ENCODE data around the gene HOPX.
A peak's percentile ranks its signal among the peaks of the same experiment; 100 is the strongest.

HOPX gene

DNA sequence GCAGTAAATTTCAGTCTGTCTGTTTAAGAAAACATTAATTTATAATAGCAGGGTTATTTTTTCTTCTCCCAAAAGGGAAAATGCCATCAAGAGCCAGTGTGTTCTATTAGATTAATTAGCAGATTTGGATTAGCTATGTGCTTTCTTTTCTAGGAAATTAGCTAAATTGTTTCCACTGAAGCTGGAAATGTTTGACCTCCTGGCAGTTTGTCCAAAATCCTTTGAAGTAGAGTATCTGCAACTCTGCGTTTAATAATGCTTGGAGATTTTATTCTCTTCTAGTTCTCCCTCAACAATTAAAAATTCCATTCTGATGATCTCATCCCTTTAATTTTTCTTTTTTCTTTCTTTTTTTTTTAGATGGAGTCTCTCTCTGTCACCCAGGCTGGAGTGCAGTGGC, 27.1 kb upstream of the HOPX start:
- no peak for DNase-seq (ENCODE audit: low read depth)
- no peak overlapping the region for H3K4me3 ChIP-seq (ENCODE audit: low read length)
- TF ChIP-seq, protein P1, sequence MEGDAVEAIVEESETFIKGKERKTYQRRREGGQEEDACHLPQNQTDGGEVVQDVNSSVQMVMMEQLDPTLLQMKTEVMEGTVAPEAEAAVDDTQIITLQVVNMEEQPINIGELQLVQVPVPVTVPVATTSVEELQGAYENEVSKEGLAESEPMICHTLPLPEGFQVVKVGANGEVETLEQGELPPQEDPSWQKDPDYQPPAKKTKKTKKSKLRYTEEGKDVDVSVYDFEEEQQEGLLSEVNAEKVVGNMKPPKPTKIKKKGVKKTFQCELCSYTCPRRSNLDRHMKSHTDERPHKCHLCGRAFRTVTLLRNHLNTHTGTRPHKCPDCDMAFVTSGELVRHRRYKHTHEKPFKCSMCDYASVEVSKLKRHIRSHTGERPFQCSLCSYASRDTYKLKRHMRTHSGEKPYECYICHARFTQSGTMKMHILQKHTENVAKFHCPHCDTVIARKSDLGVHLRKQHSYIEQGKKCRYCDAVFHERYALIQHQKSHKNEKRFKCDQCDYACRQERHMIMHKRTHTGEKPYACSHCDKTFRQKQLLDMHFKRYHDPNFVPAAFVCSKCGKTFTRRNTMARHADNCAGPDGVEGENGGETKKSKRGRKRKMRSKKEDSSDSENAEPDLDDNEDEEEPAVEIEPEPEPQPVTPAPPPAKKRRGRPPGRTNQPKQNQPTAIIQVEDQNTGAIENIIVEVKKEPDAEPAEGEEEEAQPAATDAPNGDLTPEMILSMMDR (conservative IDR thresholded peaks at IDR 0.05; ENCODE audit: low read length): no peak

DNA sequence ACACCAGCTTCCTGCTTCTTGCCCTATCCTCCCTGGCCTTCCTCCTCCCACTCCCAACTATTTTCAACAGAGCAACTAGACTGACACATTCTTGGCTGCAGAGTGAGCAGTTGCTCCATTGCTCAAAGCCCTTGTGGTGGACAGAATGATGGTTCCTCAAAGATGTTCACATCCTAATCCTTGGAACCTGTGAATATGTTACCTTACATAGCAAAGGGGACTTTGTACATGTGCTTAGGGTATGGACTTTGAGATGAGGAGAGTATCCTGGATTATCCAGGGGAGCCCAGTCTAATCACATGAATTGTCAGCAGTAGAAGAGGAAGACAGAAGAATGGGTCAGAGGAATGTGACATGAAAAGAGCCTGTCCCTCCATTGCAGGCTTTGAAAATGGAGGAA, 24.9 kb upstream of the HOPX start:
- TF ChIP-seq, protein P1 (conservative IDR thresholded peaks at IDR 0.05; ENCODE audit: low read length): no peak
- no peak overlapping the region for H3K4me3 ChIP-seq (ENCODE audit: low read length)
- no peak for DNase-seq (ENCODE audit: low read depth)

DNA sequence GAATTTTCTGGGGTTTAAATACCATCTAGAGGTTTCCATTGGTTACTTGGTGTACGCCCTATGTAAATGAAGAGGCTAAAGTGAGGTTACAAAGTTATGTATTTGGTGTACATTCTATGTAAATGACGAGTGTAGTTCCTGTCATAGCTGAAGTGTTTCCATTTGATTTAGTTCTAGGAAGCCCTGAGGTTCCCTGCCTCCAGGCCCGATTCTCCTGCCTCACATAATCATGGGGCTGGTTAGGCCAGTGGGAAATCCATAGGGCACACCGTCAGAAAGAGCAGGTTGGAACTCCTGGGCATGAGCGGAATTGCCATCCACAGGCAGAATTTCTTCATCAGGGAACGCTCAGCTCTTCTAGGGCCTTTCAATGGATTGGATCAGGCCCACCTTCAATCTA, 24.2 kb upstream of the HOPX start:
- no peak overlapping the region for H3K4me3 ChIP-seq (ENCODE audit: low read length)
- TF ChIP-seq, protein P1 (conservative IDR thresholded peaks at IDR 0.05; ENCODE audit: low read length): no peak
- DNase-seq (ENCODE audit: low read depth): no peak

DNA sequence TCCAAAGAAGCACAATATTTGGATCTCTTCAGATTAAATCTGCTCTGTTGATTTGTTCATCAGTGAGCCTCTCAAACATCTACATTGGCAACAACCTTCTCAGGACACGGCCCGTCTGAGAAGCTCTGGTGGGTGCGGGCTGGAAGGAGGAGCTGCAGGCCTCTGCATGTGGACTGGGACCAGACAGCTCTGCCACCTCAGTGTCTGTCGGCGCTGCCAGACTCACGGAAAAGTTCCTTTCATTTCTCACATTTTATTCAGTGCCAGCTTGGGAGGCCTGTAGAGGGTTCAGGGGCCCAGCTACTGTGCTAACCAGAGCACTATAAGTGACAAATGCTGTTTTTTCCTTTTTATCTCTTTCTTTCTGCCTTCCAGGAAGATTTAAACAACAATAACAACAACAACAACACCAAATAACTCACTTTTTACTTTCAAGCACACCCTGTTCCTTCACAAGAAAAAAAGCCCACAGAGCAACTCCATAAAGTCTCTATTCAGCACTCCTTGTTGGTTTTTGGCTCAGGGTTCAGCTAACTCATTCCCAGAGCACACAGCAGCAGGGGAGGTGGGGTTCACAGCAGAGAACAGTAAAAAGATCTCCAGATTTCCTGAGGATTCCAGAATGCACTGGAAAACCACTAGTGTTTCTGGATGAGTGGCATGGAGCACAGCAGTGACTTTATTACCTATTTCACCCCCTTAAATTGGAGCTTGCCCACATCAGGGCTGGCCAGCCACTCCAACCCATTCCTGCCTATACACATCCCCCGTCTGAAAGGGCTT, 23.2 kb upstream of the HOPX start:
- TF ChIP-seq, protein P1 (conservative IDR thresholded peaks at IDR 0.05; ENCODE audit: low read length): no peak
- DNase-seq (ENCODE audit: low read depth): peak; percentile 9
- H3K4me3 ChIP-seq (ENCODE audit: low read length): no peak overlapping the region

DNA sequence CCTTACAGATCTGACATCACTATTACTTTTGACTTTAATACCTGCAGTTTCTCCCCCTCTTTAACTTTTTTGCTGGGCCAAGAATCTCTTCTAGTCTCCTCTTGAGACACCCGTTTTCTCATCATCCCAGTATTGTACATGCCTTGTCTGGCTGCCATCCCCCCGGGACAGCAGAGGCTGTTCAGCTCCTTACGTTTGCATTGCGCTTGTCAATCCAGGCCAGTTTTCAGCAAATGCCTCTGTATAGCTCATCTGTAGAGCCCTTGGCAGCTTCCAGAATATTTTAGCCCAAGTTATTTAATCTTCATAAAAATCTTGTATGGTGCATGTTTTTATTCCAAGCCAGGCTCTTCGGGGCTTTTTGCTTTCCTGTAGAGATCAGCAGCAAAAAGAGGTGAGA, 22.3 kb upstream of the HOPX start:
- TF ChIP-seq, protein P1 (conservative IDR thresholded peaks at IDR 0.05; ENCODE audit: low read length): no peak
- DNase-seq (ENCODE audit: low read depth): no peak
- no peak overlapping the region for H3K4me3 ChIP-seq (ENCODE audit: low read length)

DNA sequence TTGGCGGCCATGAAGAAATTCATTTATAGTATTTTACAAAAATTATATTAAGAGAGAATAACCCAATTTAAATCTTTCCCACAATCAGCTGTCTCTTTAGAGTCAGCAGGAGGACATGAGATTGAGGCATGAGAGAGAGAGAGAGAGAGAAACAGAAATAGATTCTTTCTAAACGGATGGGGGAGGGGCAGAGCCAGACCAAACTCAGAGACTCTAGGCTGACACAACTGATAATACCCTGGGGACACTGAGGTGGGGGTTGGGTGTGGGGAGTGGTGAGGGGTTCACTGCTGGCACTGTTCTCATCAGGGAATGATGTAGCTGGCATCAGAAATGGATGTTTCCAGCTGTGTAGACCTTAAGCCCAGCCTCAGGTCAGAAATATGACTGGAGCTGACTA, 20.5 kb upstream of the HOPX start:
- TF ChIP-seq, protein P1 (conservative IDR thresholded peaks at IDR 0.05; ENCODE audit: low read length): no peak
- no peak overlapping the region for H3K4me3 ChIP-seq (ENCODE audit: low read length)
- DNase-seq (ENCODE audit: low read depth): no peak

DNA sequence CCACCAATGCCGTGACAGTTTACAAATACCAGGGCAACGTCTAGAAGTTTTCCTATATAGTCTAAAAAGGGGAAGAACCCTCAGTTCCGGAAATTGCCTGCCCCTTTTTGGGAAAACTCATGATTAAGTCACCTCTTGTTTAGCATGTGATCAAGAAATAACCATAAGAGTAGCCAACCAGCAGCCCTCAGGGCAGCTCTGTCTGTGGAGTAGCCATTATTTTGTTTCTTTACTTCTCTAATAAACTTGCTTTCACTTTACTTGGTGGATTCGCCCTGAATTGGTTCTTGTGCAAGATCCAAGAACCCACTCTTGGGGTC, 20.0 kb upstream of the HOPX start:
- no peak overlapping the region for H3K4me3 ChIP-seq (ENCODE audit: low read length)
- no peak for DNase-seq (ENCODE audit: low read depth)
- TF ChIP-seq, protein P1 (conservative IDR thresholded peaks at IDR 0.05; ENCODE audit: low read length): no peak

Measured in AG10803 (cell line).